ENCODE results near the gene MMEL1.

GRCh38 chr1:2645143-2645542 lies 12.3 kb upstream of the MMEL1 start:
- TF ChIP-seq CTCF (conservative IDR thresholded peaks at IDR 0.05; ENCODE audit: low read length) = no peak
- TF ChIP-seq EZH2phosphoT487 (IDR thresholded peaks at IDR 0.05; ENCODE audit: borderline replicate concordance, low read depth, low read length) = no peak

Measured in OCI-LY7 (cell line).